WTC11 (cell line): ENCODE data around the gene RHOT2.

Source experiments
- ATF3 ChIP-seq: sonication (generic); formaldehyde crosslinking; conservative IDR thresholded peaks from 2 replicates; pipeline ENCODE4 v1.8.1; 2022; ENCODE audit warnings: mild to moderate bottlenecking, missing genetic modification reagents
- CTCF ChIP-seq: fragments of 200-600 bp; IDR thresholded peaks from 2 replicates; pipeline ENCODE4 v1.8.0; 2022; ENCODE audit warnings: antibody characterized with exemption
- ETV6 ChIP-seq: sonication (generic); formaldehyde crosslinking; IDR thresholded peaks from 2 replicates; pipeline ENCODE4 v1.8.1; 2022; ENCODE audit warnings: mild to moderate bottlenecking, missing genetic modification reagents
- FOXJ3 ChIP-seq: sonication (generic); formaldehyde crosslinking; IDR thresholded peaks from 2 replicates; pipeline ENCODE4 v1.9.0; 2021; ENCODE audit warnings: missing genetic modification reagents, mild to moderate bottlenecking, borderline replicate concordance
- HMGA2 ChIP-seq: fragments of 250-450 bp; sonication (Bioruptor Pico); IDR thresholded peaks from 2 replicates; pipeline ENCODE4 v1.4.0; 2021; ENCODE audit warnings: mild to moderate bottlenecking, moderate library complexity
- MAX ChIP-seq: sonication (generic); formaldehyde crosslinking; IDR thresholded peaks from 2 replicates; pipeline ENCODE4 v1.8.0; 2022; ENCODE audit warnings: mild to moderate bottlenecking, missing genetic modification reagents
- MLX ChIP-seq: sonication (generic); formaldehyde crosslinking; IDR thresholded peaks from 2 replicates; pipeline ENCODE4 v1.8.1; 2023; ENCODE audit warnings: mild to moderate bottlenecking, missing genetic modification reagents, moderate library complexity
- TEAD4 ChIP-seq: sonication (generic); formaldehyde crosslinking; IDR thresholded peaks from 2 replicates; pipeline ENCODE4 v1.8.0; 2022; ENCODE audit warnings: mild to moderate bottlenecking, missing genetic modification reagents
- ZNF263 ChIP-seq: sonication (generic); formaldehyde crosslinking; IDR thresholded peaks from 2 replicates; pipeline ENCODE4 v1.8.1; 2022; ENCODE audit warnings: low read depth, mild to moderate bottlenecking, moderate library complexity, missing genetic modification reagents

- no peak for TF ChIP-seq CTCF
- no peak for TF ChIP-seq TEAD4
- TF ChIP-seq HMGA2: no peak
- no peak for TF ChIP-seq ZNF263 (CRISPR knock-in tag)
- TF ChIP-seq MAX (CRISPR knock-in tag): no peak
- no peak for TF ChIP-seq FOXJ3 (CRISPR knock-in tag)
- TF ChIP-seq ATF3: no peak
- TF ChIP-seq MLX (CRISPR knock-in tag): no peak
- no peak for TF ChIP-seq ETV6
Measured at GRCh38 chr16:674214-674881, 6.4 kb downstream of the RHOT2 start.
